HG02642 (cell line): ENCODE data around the gene TRDMT1.

Source experiments
- ATAC-seq: cut with Tn5 transposase; IDR thresholded peaks from one replicate; pipeline ENCODE4 v1.9.1; 2021; ENCODE audit warnings: mild to moderate bottlenecking; ENCODE audit not compliant: unreplicated experiment, poor library complexity

The TRDMT1 gene

GRCh38 chr10:17113346-17113745, 88.1 kb downstream of the TRDMT1 start:
- ATAC-seq: no peak

GRCh38 chr10:17112566-17112965, 88.9 kb downstream of the TRDMT1 start:
- no peak for ATAC-seq

- ATAC-seq: no peak
Observed at GRCh38 chr10:17109475-17110207, 91.8 kb downstream of the TRDMT1 start.

GRCh38 chr10:17109046-17109445, 92.4 kb downstream of the TRDMT1 start:
- no peak for ATAC-seq

GRCh38 chr10:17106991-17107390, 94.5 kb downstream of the TRDMT1 start:
- ATAC-seq: no peak

- no peak for ATAC-seq
Observed at GRCh38 chr10:17101910-17102266, 99.6 kb downstream of the TRDMT1 start.

GRCh38 chr10:17101257-17101909, 100.1 kb downstream of the TRDMT1 start:
- ATAC-seq: no peak

GRCh38 chr10:17100586-17100985, 100.9 kb downstream of the TRDMT1 start:
- ATAC-seq: no peak

- ATAC-seq: no peak
Observed at GRCh38 chr10:17098012-17098411, 103.5 kb downstream of the TRDMT1 start.
